GM12878 (cell line): Measurements from ENCODE around the gene SYNPO. TPM values are rescaled to one million over a fixed set of nuclear protein-coding genes. Genes with fewer than 3 reads are reported as not detected.

Experiments
- BRCA1 ChIP-seq: IDR thresholded peaks from 2 replicates; pipeline ENCODE4 v1.6.1; 2011; ENCODE audit warnings: low read depth, low read length, improper control_type of control experiment
- CEBPB ChIP-seq, 2 experiments: fragments of 150-350 bp in 1 of 2; IDR thresholded peaks; 2 replicates each; pipeline ENCODE4 v1.6.1; 2012 to 2014; ENCODE audit warnings: low read depth in 2 of 2, low read length in 2 of 2, borderline replicate concordance in 1 of 2, inconsistent platforms in 1 of 2
- CHD1 ChIP-seq: IDR thresholded peaks from 2 replicates; pipeline ENCODE4 v1.6.1; 2012; ENCODE audit warnings: low read depth, low read length, improper control_type of control experiment
- CHD4 ChIP-seq: fragments of 200-600 bp; sonication (generic); IDR thresholded peaks from 2 replicates; pipeline ENCODE4 v1.6.1; 2016; ENCODE audit warnings: mild to moderate bottlenecking
- ELK1 ChIP-seq: IDR thresholded peaks from 2 replicates; pipeline ENCODE4 v1.6.1; 2012; ENCODE audit warnings: low read depth, low read length, improper control_type of control experiment
- GATAD2B ChIP-seq: fragments of 450-650 bp; conservative IDR thresholded peaks from 2 replicates; pipeline ENCODE4 v1.6.1; 2017; ENCODE audit warnings: low read depth, mild to moderate bottlenecking, moderate library complexity
- KAT2A ChIP-seq: conservative IDR thresholded peaks from 2 replicates; pipeline ENCODE4 v1.6.1; 2011; ENCODE audit warnings: low read depth, low read length; ENCODE audit not compliant: control insufficient read depth
- NKRF ChIP-seq: fragments of 450-650 bp; conservative IDR thresholded peaks from 2 replicates; pipeline ENCODE4 v1.6.1; 2017; ENCODE audit warnings: mild to moderate bottlenecking, moderate library complexity
- NR2F1 ChIP-seq: fragments of 450-650 bp; conservative IDR thresholded peaks from 2 replicates; pipeline ENCODE4 v1.6.1; 2017; ENCODE audit warnings: mild to moderate bottlenecking
- POLR2AphosphoS5 ChIP-seq: IDR thresholded peaks from 2 replicates; pipeline ENCODE4 v1.6.1; 2011; ENCODE audit warnings: mild to moderate bottlenecking, low read length, inconsistent platforms
- RAD21 ChIP-seq: IDR thresholded peaks from 2 replicates; pipeline ENCODE4 v1.6.1; 2011; ENCODE audit warnings: mild to moderate bottlenecking, low read depth, low read length, moderate library complexity; ENCODE audit not compliant: insufficient read depth
- RELA ChIP-seq: fragments of 450-650 bp; IDR thresholded peaks from 2 replicates; pipeline ENCODE4 v1.8.0; 2014; ENCODE audit warnings: borderline replicate concordance; ENCODE audit not compliant: partially characterized antibody
- SIX5 ChIP-seq: IDR thresholded peaks from 2 replicates; pipeline ENCODE4 v1.6.1; 2011; ENCODE audit warnings: mild to moderate bottlenecking, low read depth, low read length, moderate library complexity; ENCODE audit not compliant: severe bottlenecking
- SMAD5 ChIP-seq: IDR thresholded peaks from 2 replicates; pipeline ENCODE4 v1.6.1; 2016; ENCODE audit warnings: antibody characterized with exemption, low read depth
- SPI1 ChIP-seq: IDR thresholded peaks from 2 replicates; pipeline ENCODE4 v1.6.1; 2011; ENCODE audit warnings: low read depth, mild to moderate bottlenecking, low read length, moderate library complexity, borderline replicate concordance; ENCODE audit not compliant: insufficient read depth
- SUPT20H ChIP-seq: IDR thresholded peaks from 2 replicates; pipeline ENCODE4 v1.6.1; 2011; ENCODE audit warnings: low read depth, mild to moderate bottlenecking, low read length, moderate library complexity, borderline replicate concordance; ENCODE audit not compliant: control insufficient read depth
- USF2 ChIP-seq: IDR thresholded peaks from 2 replicates; pipeline ENCODE4 v1.6.1; 2011; ENCODE audit warnings: low read depth, low read length, improper control_type of control experiment, borderline replicate concordance
- ZNF207 ChIP-seq: fragments of 450-650 bp; IDR thresholded peaks from 2 replicates; pipeline ENCODE4 v1.6.1; 2014; ENCODE audit warnings: antibody characterized with exemption, mild to moderate bottlenecking, borderline replicate concordance
- ZNF217 ChIP-seq: fragments of 450-650 bp; IDR thresholded peaks from 2 replicates; pipeline ENCODE4 v1.6.1; 2017; ENCODE audit warnings: antibody characterized with exemption, mild to moderate bottlenecking
- ZNF592 ChIP-seq: fragments of 450-650 bp; IDR thresholded peaks from 2 replicates; pipeline ENCODE4 v1.6.1; 2017; ENCODE audit warnings: mild to moderate bottlenecking, moderate library complexity
- polyA plus RNA-seq, 11 experiments: library from polyadenylated mRNA; depleted of rRNA in 4 of 11; unstranded in 6 of 11; stranded (reverse) in 5 of 11; fragments of >200 nt; fragmentation: Nextera tagmentation in 4 of 11; fragmentation: Illumina TruSeq in 1 of 11; extraction: Ambion mirVana in 4 of 11; extraction: Trizol in 1 of 11; gene quantifications; 1 replicate in 1 of 11; 2 replicates in 10 of 11; pipeline versions ENCODE4 v1.2.1 to v1.2.3, GENCODE V29; 2011 to 2016; ENCODE audit warnings: inconsistent platforms in 2 of 11, missing spikeins in 2 of 11, low read depth in 1 of 11
- total RNA-seq, 4 experiments: library from RNA; depleted of rRNA in 3 of 4; stranded (reverse); fragments of >200 nt in 3 of 4; fragmentation: Illumina TruSeq in 1 of 4; extraction: Trizol in 1 of 4; gene quantifications; 2 replicates each; pipeline versions ENCODE4 v1.2.1 to v1.2.3, GENCODE V29; 2013 to 2021

The SYNPO gene
- total and polyA plus RNA-seq, 10 of the 15 experiments (the other 5 are each of a cell fraction or from before 2014, with no cell fraction given), result 0.77 to 21.0 (median 3.9) TPM

GRCh38 chr5:150700594-150701377, 60.3 kb downstream of the SYNPO start, which contains the start of gene RBM22 (continued):
- TF ChIP-seq SPI1 (no peak), ZNF592 (peak; percentile 89; the same call in 1 of the 2 replicates), ZNF217 (no peak), SUPT20H (no peak), NKRF (peak; percentile 76), USF2 (no peak), RELA (peak; percentile 72), GATAD2B (peak; percentile 74), SMAD5 (peak; percentile 92), CHD1 (peak; percentile 91; the same call in 1 of the 2 replicates), CEBPB (IDR thresholded peaks at IDR 0.05; ENCODE audit: borderline replicate concordance in 1 of 2, low read depth in 2 of 2, low read length in 2 of 2) (no peak), SIX5 (peak; percentile 66), ZNF207 (peak; percentile 88; the same call in 1 of the 2 replicates), BRCA1 (no peak), NR2F1 (0 out of 2 replicates have a peak, but pooled peaks have one; percentile 31), POLR2AphosphoS5 (peak; percentile 92), KAT2A (no peak), ELK1 (peak; percentile 83), CHD4 (no peak), RAD21 (peak; percentile 29; the same call in 1 of the 2 replicates)
